Kidney tubule cell (primary cell): ENCODE results near the gene GPR62.
A peak's percentile ranks its signal among the peaks of the same experiment; 100 is the strongest.

ENCODE experiments used
- DNase-seq: peaks from one replicate; pipeline ENCODE4 v3.0.0-alpha.2; 2018; ENCODE audit warnings: low spot score

Gene GPR62

DNA sequence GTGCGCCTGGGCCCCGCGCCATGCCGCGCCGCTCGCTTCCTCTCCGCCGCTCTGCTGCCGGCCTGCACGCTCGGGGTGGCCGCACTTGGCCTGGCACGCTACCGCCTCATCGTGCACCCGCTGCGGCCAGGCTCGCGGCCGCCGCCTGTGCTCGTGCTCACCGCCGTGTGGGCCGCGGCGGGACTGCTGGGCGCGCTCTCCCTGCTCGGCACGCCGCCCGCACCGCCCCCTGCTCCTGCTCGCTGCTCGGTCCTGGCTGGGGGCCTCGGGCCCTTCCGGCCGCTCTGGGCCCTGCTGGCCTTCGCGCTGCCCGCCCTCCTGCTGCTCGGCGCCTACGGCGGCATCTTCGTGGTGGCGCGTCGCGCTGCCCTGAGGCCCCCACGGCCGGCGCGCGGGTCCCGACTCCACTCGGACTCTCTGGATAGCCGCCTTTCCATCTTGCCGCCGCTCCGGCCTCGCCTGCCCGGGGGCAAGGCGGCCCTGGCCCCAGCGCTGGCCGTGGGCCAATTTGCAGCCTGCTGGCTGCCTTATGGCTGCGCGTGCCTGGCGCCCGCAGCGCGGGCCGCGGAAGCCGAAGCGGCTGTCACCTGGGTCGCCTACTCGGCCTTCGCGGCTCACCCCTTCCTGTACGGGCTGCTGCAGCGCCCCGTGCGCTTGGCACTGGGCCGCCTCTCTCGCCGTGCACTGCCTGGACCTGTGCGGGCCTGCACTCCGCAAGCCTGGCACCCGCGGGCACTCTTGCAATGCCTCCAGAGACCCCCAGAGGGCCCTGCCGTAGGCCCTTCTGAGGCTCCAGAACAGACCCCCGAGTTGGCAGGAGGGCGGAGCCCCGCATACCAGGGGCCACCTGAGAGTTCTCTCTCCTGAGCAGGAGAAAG is 951 bp downstream of the GPR62 start:
- DNase-seq = peak; percentile 35

DNA sequence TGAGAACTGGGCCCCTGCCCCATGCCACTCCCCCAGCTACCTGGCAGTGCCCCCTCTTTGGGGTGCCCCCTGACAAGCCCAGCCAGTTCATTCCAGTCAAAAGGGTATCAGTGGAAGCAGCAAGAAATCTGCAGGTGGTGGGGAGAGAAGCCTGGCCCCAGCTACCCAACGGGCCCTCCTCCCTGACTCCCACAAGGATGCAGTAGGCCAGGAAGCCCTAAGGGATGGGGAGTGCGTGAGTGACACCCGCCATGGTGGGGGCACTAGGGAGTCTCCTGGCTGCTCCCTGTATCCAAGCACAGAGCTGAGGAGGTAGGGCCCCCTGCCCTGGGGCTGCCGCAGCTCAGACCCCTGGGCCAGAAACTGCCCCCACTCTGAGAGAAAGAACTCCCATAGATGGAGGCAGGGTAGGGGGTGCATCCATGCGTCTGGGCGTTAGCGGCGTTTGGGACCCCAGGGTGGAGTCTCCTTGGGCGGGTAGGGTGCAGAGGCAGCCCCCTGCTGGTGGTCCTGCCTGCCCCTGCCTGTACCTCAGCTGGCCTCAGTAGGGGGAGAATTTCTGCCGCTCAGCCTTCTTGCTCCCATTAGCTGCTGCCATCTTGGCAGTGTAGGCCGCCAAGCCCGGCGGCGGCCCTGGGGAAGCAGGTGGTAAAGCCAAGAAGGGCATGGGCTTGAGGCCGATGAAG is 2.5 kb downstream of the GPR62 start:
- DNase-seq = no peak

DNA sequence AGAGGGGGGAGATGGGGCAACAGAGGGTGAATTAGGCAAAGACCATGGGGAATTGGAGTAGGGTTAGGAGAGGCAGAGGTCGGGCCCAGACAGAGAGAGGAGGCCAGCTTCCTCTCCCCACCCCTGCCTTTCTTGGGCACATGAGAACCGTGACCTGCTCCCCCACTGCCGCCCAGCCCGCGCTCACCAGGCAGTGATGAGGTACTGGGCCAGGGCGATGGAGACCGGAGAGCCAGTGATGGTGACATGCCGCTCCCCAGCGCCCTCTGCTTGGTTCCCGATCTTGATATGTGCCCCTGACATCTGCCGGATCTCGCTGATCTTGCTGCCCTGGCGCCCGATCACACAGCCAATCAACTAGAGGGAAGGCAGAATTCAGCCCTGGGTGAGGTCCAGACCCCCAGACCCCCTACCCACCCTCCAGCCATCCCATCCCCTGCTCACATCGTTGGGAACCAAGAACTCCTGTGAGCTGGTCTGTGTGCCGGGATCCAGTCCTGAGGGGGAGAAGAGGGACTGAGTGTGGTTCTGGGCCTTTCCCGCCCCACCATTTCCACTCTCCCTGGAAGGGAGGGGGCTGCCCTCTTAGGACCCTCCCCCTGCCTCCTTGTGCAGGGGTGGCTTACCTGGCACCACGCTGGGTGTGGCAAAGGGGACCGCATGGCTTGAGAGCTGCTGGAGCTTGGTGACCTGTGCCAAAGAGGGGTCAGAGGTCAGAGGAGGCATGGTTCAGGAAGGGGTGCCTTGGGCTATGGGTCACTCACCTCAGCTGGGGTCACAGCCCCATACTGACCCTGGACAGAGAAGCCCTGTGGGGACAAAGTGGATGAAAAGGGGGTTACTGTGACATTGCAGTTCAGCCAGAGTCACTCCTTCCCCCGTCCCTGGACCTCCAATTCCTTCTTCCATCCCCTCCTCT is 3.7 kb downstream of the GPR62 start:
- no peak for DNase-seq

DNA sequence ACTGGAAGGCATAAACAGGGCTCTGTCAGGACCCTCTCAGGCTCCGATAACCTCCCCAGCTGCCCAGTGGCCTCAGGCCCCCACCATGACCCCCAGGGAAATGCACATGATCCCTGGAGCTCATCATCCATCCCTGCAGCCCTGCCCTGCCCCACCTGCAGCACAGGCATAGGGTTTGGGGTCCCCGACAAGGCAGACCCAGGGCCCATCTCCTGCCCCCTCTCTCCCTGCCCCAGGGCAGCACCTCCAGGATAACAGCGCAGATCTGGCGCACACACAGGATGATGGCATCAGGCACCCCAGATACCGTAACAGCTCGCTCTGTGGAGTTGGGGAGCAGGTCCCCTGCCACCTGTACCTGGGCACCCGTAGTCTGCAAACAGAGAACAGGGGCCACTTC is 4.5 kb downstream of the GPR62 start:
- DNase-seq = no peak

DNA sequence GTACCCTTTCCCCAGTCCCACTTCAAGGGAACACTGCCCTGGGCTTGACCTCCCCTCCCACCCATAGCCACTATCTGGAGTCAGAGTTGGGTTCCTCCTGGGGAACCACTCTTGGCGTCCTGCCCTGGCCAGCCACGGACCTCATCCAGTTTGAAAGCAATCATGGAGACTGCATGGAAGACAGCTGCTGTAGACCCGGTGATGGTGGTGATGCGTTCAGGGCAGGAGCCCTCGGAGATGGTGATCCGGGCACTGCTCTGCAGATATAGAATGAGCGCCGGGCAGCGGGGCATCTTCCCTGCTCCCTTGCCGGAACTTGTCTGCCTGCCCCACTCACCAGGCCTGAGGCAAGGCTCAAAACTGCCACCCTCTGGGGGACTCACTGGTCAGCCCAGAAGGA is 5.2 kb downstream of the GPR62 start:
- DNase-seq = no peak

DNA sequence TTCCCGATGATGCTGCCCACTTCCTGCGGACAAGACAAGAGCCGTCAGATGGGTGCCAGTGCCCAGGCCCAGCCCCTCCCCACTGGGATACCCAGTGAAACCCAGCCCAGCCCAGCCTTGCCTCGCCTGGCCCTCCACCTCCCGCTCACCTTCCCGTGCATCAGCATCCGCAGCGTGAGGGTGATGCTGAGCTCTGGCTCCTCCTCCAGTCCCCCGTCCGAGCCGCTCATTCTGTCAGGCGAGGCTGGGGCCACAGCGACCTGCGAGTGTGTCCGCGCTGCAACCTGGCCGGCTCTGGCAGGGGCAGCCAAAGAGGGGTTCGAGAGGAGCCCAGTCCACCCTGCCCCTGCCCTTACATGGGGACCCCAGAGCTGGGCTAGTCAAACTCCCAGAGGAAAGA is 5.8 kb downstream of the GPR62 start:
- no peak for DNase-seq

DNA sequence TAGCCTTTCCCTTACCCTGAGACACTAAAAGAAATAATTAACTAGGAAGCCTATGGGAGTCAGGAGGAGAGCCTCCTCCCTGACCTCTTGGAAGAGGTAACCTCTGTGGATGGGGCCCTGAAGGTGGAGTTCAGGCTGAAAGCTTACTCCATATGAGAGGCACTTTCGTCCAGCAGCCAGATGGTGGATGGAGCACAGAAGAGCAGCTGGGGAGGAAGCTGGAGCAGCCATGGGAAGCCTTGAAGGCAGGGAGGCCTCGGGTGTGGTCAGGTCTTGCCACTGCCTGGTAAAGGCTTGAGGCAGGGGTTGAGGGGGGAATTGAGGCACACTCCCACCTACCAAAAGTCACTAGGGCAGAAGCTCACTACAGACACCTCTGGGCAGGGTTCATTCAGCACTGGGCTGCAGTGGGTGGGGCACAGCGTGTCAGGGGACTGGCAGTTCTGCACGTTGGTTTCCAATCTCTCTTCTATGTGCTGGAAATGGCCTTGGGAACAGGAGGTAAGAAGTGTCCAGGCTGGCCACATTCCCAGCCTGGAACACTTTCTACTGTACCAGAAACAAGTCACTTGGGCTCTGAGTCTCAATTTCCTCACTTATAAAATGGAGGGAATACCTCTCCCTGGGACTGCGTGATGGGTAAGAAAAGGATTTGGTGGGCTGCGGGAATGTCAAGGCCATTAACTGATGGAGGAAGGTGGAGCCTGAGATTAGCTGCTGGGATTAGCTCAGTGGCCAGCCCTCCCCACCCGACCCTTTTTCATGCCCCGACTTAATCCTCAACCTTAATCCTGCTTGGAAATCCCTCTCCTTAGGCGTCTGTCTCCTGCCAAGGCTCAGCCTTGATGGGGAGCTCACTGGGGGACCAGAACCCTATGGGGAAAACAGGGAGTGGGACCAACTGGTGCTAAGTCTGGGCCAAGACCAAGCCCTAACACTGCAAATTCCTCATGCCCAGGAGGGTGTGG is 6.7 kb downstream of the GPR62 start:
- no peak for DNase-seq

DNA sequence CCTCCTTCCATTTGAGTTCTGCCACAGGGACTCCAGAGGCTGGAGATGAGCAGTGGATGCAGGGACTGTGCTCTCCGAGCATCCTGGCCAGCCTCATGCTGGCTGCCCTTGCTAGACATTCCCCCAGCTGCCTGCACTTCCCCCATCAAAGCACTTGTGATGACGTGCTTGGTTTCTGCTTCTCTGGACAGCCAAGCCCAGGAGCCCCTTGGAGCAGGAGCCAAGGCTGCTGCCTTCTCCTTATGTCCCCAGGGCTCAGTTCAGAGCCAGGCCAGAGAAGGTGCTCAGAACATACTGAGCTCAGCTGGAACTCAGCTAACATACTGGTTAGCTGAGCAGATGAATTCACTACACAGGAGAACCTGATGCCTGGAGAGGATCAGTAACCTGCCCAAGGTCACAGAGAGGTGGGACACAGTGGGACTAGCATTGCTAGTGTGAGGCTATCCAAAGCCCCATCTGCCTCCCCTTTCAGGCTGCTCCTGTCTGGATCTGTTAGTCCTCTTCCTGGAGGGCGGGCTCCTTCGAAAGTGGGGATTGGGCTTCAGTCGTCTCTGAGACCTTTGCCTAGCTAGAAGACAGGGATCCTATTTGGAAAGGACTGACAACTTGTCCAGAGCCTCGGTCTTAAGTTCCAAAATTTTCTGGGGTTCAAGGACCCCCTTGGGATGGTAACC is 7.8 kb downstream of the GPR62 start:
- DNase-seq = no peak

DNA sequence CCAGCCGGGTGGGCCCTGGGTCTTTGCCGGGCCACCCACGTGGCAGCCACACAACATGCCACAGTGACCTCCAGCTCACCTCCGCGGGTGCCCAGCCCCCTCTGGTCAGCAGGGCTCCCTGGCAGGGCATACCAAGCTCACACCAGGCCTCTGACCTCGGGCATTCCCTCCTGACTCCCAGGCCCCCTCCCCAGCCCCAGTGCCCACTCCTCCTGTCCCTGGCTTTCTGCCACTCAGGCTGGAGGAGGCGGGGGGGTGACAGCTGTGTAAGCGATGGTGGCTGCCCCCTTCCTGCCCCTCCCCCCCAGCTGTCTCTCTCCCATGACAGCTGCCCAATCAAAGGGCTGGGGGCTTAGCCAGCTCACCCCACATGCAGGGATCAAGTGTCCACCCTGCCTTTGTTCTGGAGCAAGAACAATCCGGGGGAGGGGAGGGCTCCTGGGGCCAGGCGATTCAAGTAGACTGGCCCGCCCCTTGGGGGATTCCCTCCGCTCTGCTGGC is 8.8 kb downstream of the GPR62 start:
- DNase-seq = no peak

DNA sequence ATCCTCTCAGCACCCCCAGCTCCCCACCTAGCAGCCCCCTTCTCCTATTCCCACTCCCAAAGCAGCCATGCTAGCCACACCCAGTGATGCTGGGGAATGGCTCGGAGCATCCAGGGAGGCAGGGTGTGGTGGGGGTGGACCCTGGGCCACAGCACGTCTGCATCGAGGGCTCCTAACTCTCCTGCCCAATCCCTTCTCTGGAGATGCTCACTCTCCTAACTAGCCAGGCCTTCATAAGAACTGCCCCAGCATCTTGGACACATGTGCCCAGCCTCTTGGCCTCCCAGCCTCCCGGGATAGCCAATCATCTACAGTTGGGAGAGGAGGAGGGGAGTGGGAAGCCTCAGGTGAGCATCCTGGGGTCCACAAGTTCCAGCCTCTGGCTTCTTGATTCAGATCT is 9.3 kb downstream of the GPR62 start:
- no peak for DNase-seq

DNA sequence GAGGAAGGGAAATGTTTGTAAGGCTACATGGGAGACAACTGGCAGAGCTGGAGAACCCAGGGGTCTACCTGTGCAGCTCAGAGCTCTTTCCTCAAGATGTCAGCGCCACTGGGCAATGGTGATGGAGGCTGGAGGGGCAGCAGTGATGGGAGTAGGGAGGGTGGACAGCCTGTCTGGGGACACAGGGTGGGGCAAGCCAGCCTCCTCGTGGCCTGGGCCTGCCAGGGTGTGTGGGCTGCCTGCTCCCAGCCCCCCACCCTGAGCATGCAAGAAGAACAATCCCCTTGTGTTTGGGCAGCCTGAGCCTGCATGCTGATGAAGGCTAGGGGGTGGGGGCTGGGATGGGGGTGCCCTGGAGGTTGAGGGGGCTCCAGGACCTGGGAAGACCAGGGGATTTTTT is 10.8 kb downstream of the GPR62 start:
- no peak for DNase-seq

DNA sequence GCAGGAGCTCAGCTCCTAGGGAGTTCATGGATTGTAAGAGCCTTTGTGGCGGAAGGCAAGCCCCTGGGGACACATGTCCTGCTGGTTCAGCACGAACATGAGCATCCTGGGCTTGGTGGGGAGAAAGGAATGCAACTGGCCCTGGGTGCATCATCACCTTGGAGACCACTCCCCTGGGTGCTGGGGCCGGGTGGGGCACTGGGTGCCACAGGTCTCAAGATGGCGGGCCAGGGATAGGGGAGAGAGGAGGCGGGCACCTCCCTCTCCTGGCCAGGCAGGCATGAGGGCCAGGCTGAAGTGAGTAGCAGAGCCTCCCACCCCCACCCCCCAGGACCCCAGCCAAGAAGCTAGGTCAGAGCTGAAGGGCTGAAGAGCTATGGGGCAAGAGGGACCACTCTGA is 11.3 kb downstream of the GPR62 start:
- DNase-seq = no peak

DNA sequence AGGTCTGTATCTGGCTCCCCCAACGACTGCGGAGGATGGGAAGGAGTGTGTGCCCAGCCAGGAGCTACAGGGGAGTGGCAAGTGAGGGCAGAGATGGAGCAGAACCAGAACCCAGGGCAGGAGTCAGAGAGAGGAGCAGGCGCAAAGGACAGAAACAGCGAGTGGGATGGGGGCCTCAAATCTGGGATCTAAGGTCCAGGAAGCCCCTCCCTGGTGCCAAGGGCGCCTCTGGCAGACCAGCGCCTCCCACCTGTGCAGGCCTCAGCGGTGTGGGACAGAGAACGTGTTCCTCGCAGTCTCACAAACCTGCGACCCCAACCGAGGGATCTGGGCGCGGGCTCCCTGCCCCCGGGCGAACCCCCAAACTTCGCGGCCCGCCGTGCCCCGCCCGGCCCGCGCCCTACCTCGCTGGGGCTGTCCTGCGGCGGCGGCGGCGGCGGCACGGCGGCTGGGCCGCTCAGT is 11.8 kb downstream of the GPR62 start:
- DNase-seq = no peak

DNA sequence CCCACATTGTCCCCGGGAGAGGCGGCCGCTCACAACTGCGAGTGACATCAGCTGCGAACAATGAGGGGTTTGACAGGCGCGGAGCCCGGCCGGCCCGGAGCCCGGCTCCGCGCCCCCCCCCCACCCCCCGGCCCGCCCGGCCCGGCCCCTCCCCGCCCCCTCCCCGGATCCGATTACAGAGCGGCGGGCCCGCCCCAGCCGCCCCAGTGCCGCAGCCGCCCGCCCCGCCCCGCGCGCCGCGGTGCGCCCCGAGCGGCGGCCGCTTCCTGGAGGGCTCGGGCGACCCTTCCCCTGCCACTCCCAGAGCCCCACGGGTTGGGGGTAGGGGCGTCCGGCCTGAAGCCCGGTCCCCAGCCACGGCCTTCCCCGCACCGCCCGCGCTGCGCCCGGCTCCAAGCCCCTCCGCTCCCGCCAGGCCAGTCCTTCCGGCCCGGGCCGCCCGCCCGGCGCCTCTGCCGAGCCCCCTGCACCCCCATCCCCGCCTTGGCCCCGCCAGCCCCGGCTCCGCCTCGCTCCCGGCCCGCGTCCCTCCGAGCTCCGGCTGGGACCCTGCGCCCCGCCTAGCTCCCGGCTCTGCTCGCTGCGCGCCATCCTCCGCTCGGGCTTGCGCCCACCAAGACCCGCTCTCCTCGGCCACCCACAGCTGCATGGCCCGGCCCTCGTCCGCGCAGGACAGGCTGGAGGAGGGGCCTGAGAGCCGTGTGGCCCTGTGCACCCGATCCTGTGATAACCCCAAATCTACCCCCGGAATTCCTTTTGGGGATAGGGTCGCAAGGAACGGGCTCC is 12.4 kb downstream of the GPR62 start, which contains the start of gene PCBP4:
TSS of gene PCBP4 (minus strand) at position 71 of the 786 bp plus-strand sequence. CDS start 6,214 bp downstream, outside the sequence.
- peak; percentile 68 for DNase-seq

DNA sequence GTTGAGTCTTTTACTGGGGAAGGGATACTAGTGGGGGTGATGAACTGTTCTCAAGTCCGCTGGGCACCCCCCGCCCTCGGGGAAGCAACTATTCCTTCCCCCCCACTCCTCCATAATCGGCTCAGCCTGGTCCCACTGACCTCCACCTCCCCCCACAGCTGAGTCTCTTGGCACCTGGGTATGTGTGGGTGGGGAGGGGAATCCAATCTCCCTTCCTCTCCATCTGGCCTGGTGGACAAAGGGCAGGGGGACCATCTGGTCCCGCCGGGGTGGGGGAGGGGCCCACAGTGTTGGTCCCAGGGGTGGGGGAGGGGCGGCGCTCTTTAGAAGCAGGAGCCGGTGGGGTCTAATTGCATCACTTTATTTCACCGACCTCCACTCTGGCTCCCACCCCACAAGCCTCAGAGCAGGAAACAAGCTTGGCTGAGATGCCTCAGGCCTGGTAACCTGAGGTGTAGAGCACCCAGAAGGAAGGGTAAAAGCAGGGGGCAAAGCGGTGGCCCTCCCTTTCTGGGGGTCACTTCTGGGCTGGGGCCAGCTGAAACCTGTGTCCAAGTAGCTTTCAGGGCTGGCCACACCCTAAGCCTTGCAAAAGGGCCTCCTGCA is 13.1 kb downstream of the GPR62 start:
- no peak for DNase-seq

DNA sequence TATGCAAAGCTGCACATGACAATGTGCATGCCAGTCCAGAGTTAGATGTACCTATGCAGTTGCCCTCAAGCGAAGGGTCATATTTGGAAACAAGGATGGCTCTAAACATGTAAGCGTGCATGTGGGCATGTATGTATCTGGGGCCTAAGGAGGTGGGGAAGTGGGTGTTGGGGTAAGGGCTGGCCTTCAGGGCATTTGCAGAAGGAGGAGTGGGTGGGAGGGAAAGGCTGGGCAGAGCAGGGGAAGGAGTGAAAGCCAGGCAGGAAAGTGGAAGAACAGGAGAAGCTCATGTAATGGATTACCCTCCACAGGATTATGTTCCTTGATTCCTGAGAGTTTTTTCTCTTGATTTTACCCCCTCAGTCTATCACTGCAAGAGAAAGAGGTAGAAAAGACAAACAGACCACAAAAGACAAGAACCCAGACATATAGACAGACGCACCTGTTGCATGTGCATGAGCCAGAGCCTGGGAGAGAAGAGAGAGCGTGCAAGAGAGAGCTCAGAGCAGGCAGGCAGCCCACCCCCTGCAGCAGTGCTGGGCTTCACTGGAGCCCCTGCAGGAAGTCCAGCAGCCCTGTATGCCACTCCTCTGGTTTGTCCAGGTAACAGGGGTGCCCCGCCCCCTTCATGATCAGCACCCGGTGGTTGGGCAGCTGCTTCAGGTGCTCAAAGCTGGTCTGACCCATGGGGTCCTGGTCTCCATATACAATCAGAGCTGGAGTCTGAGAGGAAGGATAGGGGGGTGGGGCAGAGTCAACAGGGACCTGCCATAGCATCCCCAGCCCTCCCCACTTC is 13.9 kb downstream of the GPR62 start:
- DNase-seq = no peak

DNA sequence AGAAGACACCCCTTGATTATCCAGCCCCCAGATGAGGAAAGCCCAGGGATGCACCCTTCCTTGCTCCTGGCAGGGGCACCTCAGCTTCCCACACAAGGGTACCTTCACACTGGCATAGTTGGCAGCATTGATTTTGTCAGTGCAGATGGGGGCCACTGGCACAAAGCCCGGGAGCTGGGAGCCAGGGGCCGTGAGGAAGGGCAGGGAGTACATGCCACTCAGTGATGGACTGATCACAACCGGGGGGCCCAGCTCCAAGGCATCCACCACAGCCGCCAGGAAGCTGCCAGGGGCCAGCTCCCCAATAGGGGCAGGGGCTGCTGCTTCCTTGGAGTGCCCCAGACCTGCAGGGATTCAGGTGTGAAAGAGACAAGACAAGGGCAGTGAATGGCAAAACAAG is 14.7 kb downstream of the GPR62 start:
- DNase-seq = no peak

DNA sequence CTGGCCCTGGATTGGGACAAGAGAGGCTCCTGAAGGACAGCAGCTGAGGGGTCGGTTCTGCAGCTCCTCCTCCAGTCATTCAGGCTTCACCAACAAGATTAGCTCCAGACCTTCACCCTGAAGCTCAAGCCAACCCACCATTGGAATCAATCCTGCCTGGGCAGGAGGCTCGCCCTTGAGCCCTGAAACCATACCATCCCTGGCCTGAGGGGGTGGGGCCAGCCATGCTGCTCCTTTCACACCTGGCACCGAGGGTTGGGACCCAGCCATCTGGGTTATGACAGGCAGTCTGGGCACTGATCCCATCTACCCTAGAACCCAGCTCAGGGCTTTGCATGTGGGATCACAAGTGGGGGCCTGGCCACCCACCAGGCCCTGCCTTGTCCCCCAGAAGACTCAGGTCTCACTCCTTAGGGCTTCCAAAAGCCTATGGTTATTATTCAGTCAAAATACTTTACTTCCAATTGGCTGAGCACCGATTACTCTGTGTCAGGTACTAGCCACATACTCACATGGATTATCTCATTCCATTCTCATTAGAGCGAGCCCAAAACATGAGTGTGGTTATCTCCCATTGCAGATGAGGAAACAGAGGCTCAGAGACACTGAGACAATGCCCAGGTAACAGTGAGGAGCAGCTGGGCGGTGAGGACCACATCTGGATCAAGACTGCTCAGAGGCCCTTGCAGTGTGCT is 15.6 kb downstream of the GPR62 start:
- peak; percentile 52 for DNase-seq
